ENCODE measurements around the gene KRTAP10-4. TPM values are rescaled to one million over a fixed set of nuclear protein-coding genes. Genes with fewer than 3 reads are reported as not detected.
"Not testable (repeated sequence)": the region's sequence is repeated elsewhere in the genome, so short reads cannot be mapped to it uniquely, and the experiment has no call there.

Gene KRTAP10-4
- total and polyA plus RNA-seq, 2 donors from 2014 or later: not detected

GRCh38 chr21:44590311-44590721, 16.8 kb downstream of the KRTAP10-4 start:
- H3K36me3 ChIP-seq (ENCODE audit: control insufficient read depth in 2 of 3, insufficient read depth in 3 of 3, low read length in 3 of 3): no peaks in the 10 kb centered on the region
- no peaks in the 10 kb centered on the region for H3K4me1 ChIP-seq (ENCODE audit: control insufficient read depth in 2 of 3, insufficient read depth in 2 of 3, low read depth in 1 of 3, low read length in 3 of 3)
- H3K9me3 ChIP-seq (ENCODE audit: control insufficient read depth in 2 of 3, insufficient read depth in 1 of 3, low read length in 3 of 3): no peaks in the 10 kb centered on the region
- no peak for DNase-seq
- TF ChIP-seq, protein P1, sequence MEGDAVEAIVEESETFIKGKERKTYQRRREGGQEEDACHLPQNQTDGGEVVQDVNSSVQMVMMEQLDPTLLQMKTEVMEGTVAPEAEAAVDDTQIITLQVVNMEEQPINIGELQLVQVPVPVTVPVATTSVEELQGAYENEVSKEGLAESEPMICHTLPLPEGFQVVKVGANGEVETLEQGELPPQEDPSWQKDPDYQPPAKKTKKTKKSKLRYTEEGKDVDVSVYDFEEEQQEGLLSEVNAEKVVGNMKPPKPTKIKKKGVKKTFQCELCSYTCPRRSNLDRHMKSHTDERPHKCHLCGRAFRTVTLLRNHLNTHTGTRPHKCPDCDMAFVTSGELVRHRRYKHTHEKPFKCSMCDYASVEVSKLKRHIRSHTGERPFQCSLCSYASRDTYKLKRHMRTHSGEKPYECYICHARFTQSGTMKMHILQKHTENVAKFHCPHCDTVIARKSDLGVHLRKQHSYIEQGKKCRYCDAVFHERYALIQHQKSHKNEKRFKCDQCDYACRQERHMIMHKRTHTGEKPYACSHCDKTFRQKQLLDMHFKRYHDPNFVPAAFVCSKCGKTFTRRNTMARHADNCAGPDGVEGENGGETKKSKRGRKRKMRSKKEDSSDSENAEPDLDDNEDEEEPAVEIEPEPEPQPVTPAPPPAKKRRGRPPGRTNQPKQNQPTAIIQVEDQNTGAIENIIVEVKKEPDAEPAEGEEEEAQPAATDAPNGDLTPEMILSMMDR (IDR thresholded peaks at IDR 0.05; ENCODE audit: borderline replicate concordance, extremely low read depth, insufficient read depth): no peak
- H3K27ac ChIP-seq (ENCODE audit: low read depth in 2 of 2, low read length in 2 of 2): no peak overlapping the region
- FAIRE-seq: no peak
- no peak overlapping the region for H3K9ac ChIP-seq (ENCODE audit: low read length in 3 of 3)
- H3K27me3 ChIP-seq (ENCODE audit: control insufficient read depth, insufficient read depth, low read length): no peaks in the 10 kb centered on the region
- H3K4me3 ChIP-seq (ENCODE audit: low read length in 3 of 3): no peak overlapping the region
- intact Hi-C loops (cut with DNase I): no loop called here

GRCh38 chr21:44590897-44591800, 17.6 kb downstream of the KRTAP10-4 start:
- H3K27ac ChIP-seq (ENCODE audit: low read depth in 2 of 2, low read length in 2 of 2); H3K4me1 ChIP-seq (ENCODE audit: control insufficient read depth in 2 of 3, insufficient read depth in 2 of 3, low read depth in 1 of 3, low read length in 3 of 3); H3K27me3 ChIP-seq (ENCODE audit: control insufficient read depth, insufficient read depth, low read length); intact Hi-C loops (cut with DNase I); H3K4me3 ChIP-seq (ENCODE audit: low read length in 3 of 3); DNase-seq; FAIRE-seq; H3K9me3 ChIP-seq (ENCODE audit: control insufficient read depth in 2 of 3, insufficient read depth in 1 of 3, low read length in 3 of 3); H3K36me3 ChIP-seq (ENCODE audit: control insufficient read depth in 2 of 3, insufficient read depth in 3 of 3, low read length in 3 of 3); H3K9ac ChIP-seq (ENCODE audit: low read length in 3 of 3): not testable (repeated sequence)

GRCh38 chr21:44591801-44592130, 18.2 kb downstream of the KRTAP10-4 start:
- H3K4me1 ChIP-seq (ENCODE audit: control insufficient read depth in 2 of 3, insufficient read depth in 2 of 3, low read depth in 1 of 3, low read length in 3 of 3); H3K4me3 ChIP-seq (ENCODE audit: low read length in 3 of 3); H3K9me3 ChIP-seq (ENCODE audit: control insufficient read depth in 2 of 3, insufficient read depth in 1 of 3, low read length in 3 of 3); DNase-seq; H3K36me3 ChIP-seq (ENCODE audit: control insufficient read depth in 2 of 3, insufficient read depth in 3 of 3, low read length in 3 of 3); H3K27me3 ChIP-seq (ENCODE audit: control insufficient read depth, insufficient read depth, low read length); FAIRE-seq; H3K27ac ChIP-seq (ENCODE audit: low read depth in 2 of 2, low read length in 2 of 2); intact Hi-C loops (cut with DNase I); H3K9ac ChIP-seq (ENCODE audit: low read length in 3 of 3): not testable (repeated sequence)

GRCh38 chr21:44592446-44593311, 19.1 kb downstream of the KRTAP10-4 start, which contains the start of gene KRTAP10-6:
Gene KRTAP10-6, minus strand, starts transcription at chr21:44592505. Its CDS starts 21 bp downstream, at chr21:44592484.
- intact Hi-C loops (cut with DNase I): no loop called here
- Histone ChIP-seq H3K27me3 (ENCODE audit: control insufficient read depth, insufficient read depth, low read length) (no peaks in the 10 kb centered on the region), H3K9me3 (ENCODE audit: control insufficient read depth in 2 of 3, insufficient read depth in 1 of 3, low read length in 3 of 3) (no peaks in the 10 kb centered on the region), H3K9ac (ENCODE audit: low read length in 3 of 3) (no peak within 1 kb of the TSS), H3K4me1 (ENCODE audit: control insufficient read depth in 2 of 3, insufficient read depth in 2 of 3, low read depth in 1 of 3, low read length in 3 of 3) (no peaks in the 10 kb centered on the region), H3K27ac (ENCODE audit: low read depth in 2 of 2, low read length in 2 of 2) (no peak within 1 kb of the TSS), H3K4me3 (ENCODE audit: low read length in 3 of 3) (no peak within 1 kb of the TSS), H3K36me3 (ENCODE audit: control insufficient read depth in 2 of 3, insufficient read depth in 3 of 3, low read length in 3 of 3) (no peaks in the 10 kb centered on the region)
- no peak for FAIRE-seq
- DNase-seq: no peak
- TF ChIP-seq, protein P1 (IDR thresholded peaks at IDR 0.05; ENCODE audit: borderline replicate concordance, extremely low read depth, insufficient read depth): no peak

All from kidney (tissue), 14 donors.